ENCODE measurements around the gene ABCC3.

ABCC3 gene

GRCh38 chr17:50684612-50685333 is 50.1 kb downstream of the ABCC3 start:
- DNase-seq (ENCODE audit: low read depth, low spot score) = no peak

DNA sequence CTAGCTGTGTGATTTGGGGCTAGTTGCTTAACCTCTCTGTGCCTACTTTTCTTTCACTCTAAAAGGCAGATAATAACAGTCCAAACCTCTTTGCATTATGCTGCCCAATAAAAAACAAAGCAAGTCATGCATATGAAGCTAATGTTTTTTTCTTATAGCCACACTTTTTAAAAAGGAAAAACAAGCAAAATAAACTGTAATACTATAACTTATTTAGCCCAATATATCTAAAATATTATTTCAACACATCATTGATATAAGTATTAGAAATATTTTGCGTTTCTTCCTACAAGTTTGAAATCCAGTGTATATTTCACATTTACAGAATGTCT is 50.6 kb downstream of the ABCC3 start:
- no peak for DNase-seq (ENCODE audit: low read depth, low spot score)

- no peak for DNase-seq (ENCODE audit: low read depth, low spot score)
These were observed 51.2 kb downstream of the ABCC3 start for GRCh38 chr17:50685691-50686493.

DNA sequence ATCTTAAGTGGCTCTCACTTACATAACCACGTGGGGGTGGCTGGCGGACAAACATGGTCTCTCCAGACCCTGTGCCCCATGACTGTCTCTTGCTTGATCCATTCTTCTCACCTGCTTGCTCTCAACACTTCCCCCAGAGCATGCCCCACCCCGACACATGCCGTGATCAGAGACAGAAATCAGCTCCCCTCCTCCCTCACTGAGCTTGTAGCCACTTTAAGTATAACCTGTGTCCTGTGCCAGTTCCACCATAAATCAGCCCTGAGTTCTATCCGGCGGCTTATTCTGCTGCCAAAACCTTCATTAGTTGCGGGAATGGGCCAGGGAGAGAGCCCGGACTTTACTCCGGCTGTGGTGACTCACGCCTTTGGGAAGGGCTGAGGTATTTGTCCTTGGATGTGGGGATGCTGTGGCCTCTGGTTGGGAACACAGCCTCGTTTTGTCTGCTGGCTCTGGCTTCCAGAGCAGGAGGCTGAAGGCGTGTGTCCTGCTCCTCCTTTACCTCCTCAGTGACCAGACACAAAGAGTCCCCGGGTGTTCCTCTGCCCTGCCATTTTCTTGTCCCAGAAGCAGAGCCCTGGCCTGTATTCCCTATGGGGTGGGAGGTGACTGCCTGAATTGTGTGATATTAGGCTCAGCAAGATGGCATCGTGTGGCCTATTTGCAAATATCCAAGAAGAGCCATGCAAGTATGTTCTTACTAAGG is 52.0 kb downstream of the ABCC3 start:
- DNase-seq (ENCODE audit: low read depth, low spot score) = peak; percentile 96

DNA sequence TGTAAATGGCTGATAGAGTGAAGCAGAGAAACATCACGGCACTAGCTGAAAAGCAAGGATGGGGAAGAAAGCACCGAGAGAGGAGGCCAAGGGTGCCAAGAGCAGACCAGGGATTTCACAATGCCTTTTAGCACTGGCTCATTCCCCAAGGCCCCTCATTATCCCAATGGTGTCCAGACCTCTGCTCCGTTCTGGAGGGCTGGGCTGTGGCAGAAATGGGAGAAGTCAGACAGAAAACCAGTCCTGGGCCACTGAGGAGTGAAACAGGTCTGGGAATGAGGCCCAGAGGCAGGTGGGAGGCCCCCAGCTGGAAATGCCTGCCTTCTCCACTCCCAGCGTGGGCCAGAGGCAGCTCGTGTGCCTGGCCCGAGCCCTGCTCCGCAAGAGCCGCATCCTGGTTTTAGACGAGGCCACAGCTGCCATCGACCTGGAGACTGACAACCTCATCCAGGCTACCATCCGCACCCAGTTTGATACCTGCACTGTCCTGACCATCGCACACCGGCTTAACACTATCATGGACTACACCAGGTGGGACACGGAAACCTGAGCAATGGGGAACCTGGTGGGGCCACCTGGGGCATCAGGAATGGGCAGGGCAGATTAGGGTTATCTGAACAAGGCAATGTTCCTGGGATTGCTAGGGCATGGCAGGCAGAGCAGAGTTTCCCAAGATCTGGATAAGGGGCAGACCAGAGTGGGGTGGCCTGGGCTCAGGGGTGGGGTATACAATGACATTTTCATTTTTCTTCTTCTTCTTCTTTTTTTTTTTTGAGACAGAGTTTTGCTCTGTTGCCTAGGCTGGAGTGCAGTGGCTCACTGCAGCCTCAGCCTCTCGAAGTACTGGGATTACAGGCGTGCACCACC is 52.8 kb downstream of the ABCC3 start:
- DNase-seq (ENCODE audit: low read depth, low spot score) = peak; percentile 67

- DNase-seq (ENCODE audit: low read depth, low spot score) = no peak
These were observed 53.6 kb downstream of the ABCC3 start for GRCh38 chr17:50688245-50688644.

- peak; percentile 59 for DNase-seq (ENCODE audit: low read depth, low spot score)
These were observed 54.6 kb downstream of the ABCC3 start for GRCh38 chr17:50689251-50689650.

- peak; percentile 59 for DNase-seq (ENCODE audit: low read depth, low spot score)
These were observed 55.5 kb downstream of the ABCC3 start for GRCh38 chr17:50689956-50690886.

DNA sequence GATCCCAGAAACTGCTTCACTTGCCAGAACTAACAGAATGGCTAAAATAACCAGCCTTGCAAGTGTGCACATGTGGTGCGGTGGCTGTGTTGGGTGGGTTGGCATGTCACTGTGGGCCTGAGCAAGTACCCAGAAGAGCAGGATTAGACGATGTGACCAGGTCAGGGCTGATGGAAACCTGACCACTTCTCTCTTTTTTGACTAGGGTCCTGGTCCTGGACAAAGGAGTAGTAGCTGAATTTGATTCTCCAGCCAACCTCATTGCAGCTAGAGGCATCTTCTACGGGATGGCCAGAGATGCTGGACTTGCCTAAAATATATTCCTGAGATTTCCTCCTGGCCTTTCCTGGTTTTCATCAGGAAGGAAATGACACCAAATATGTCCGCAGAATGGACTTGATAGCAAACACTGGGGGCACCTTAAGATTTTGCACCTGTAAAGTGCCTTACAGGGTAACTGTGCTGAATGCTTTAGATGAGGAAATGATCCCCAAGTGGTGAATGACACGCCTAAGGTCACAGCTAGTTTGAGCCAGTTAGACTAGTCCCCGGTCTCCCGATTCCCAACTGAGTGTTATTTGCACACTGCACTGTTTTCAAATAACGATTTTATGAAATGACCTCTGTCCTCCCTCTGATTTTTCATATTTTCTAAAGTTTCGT is 56.3 kb downstream of the ABCC3 start:
- no peak for DNase-seq (ENCODE audit: low read depth, low spot score)

DNA sequence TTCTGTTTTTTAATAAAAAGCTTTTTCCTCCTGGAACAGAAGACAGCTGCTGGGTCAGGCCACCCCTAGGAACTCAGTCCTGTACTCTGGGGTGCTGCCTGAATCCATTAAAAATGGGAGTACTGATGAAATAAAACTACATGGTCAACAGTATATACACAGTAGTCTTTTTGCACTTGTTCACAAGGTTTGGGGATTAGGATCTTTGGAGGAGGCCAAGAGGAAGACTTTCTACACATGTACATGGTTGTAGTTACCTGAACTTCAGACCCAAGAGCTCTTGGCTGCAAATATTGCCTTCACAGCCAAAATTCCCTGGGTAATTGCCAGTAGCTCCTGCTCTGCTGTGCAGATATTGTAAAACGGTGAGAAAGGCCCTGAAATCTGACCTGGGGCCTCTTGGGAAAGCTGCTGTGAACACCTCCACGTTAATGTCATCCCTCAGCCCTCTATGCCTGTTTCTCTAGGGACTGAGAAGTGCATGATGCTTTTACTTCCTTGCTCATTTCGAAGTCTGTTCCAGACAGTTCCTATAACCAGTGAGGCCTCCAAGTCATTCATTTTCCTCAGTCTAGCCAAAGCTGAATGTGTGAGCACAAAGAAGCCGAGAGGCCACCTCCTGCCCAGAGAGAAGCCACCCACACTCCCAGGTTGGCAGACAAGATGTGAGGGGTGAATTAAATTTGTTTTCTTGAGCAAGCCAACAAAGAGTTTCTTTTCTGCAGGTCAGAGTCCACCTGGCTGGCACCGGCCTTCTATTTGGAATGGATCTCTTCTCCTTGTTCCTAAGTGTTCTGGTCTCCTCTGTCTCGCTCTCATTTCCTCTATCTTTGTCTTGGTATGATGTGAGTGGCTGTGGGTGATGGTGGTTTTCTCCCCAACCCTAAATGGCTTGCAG is 57.1 kb downstream of the ABCC3 start:
- peak; percentile 64 for DNase-seq (ENCODE audit: low read depth, low spot score)

- DNase-seq (ENCODE audit: low read depth, low spot score) = no peak
These were observed 57.9 kb downstream of the ABCC3 start for GRCh38 chr17:50692448-50693035.

DNA sequence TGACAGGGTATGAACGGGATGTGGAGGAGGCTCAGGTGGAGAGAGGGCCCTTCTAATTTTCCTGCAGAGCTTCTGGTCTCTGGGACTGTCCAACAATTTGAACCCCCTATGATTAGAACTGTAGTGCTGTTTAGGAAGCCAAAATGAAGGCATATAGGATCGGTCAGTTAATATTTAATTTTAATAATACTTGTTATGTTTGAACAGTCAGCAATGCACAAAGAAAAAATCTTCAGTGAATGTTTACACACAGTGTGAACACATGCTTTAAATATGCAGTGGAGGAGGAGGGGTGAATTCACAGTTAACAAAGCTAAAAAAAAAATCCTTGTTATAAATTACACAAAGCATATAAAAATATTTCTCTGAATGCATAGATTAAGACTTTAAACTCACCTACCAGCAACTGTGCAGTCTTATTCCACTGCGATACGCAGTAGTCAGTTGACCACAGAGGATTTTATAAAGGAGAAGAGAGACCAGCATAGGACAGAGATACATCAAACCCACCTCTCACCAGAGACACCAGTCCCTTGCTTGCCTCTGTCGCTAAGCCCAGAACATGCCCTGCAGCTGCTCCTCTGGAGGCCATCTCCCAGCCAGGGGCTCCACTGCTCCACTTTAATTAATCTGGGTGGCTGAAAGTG is 58.5 kb downstream of the ABCC3 start:
- peak; percentile 23 for DNase-seq (ENCODE audit: low read depth, low spot score)

GRCh38 chr17:50696365-50696879 is 61.7 kb downstream of the ABCC3 start:
- DNase-seq (ENCODE audit: low read depth, low spot score) = no peak

- DNase-seq (ENCODE audit: low read depth, low spot score) = no peak
These were observed 62.4 kb downstream of the ABCC3 start for GRCh38 chr17:50697062-50697461.

GRCh38 chr17:50697663-50698272 is 63.1 kb downstream of the ABCC3 start:
- no peak for DNase-seq (ENCODE audit: low read depth, low spot score)

GRCh38 chr17:50699410-50699809 is 64.7 kb downstream of the ABCC3 start:
- DNase-seq (ENCODE audit: low read depth, low spot score) = peak; percentile 86

DNA sequence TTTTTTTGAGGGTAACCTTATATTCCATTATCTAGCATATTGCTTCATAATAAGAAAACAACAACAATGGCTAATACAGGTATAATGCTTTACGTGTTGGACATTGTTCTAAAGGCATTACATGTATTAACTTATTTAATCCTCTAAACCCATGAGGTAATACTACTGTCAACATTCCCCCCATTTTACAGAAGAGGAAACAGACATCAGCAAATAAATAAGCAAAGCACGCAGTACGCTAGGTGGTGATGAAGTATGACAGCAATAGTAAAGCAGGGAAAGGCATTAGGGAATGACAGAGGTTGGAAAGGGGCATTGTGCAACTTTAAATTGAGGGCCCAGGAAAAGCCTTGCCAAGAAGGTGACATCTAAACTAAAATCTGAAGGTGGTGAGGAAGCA is 68.5 kb downstream of the ABCC3 start:
- no peak for DNase-seq (ENCODE audit: low read depth, low spot score)
